Measurements from ENCODE around the gene KRTAP3-3. TPM values are rescaled to one million over a fixed set of nuclear protein-coding genes. Genes with fewer than 3 reads are reported as not detected.
"Not testable (repeated sequence)": the region's sequence is repeated elsewhere in the genome, so short reads cannot be mapped to it uniquely, and the experiment has no call there.

Gene KRTAP3-3
- total and polyA plus RNA-seq, 9 donors: not detected

GRCh38 chr17:41003926-41004325, 10.0 kb upstream of the KRTAP3-3 start:
- intact Hi-C loops (cut with DNase I): loop anchor here in 1 of 4 donors (10.0 kb wide), 1 partner anchor 1969 kb away; no protein-coding TSS in a partner anchor
- 49 to 52% (median 50%) methylated on average over 4 of the region's 4 CpGs for WGBS, 3 donors
- Histone ChIP-seq H3K4me3 (no peak overlapping the region), H3K9me3 (no peaks in the 10 kb centered on the region), H3K36me3 (no peaks in the 10 kb centered on the region), H3K4me1 (ENCODE audit: insufficient read depth) (no peaks in the 10 kb centered on the region), H3K27me3 (no peaks in the 10 kb centered on the region), H3K27ac (no peak overlapping the region)
- TF ChIP-seq CTCF (IDR thresholded peaks at IDR 0.05): no peak
- no peak for TF ChIP-seq POLR2A (IDR thresholded peaks at IDR 0.05)
- no peak for TF ChIP-seq EP300 (IDR thresholded peaks at IDR 0.05)
- no peak for DNase-seq

- WGBS, 3 donors: 58 to 61% (median 60%) methylated on average over 5 of the region's 5 CpGs
- no peaks in the 10 kb centered on the region for H3K4me1 ChIP-seq (ENCODE audit: insufficient read depth)
- no peaks in the 10 kb centered on the region for H3K9me3 ChIP-seq
- H3K27me3 ChIP-seq: no peaks in the 10 kb centered on the region
- no peaks in the 10 kb centered on the region for H3K36me3 ChIP-seq
- no peak for DNase-seq
- H3K4me3 ChIP-seq: no peak overlapping the region
- no peak overlapping the region for H3K27ac ChIP-seq
- intact Hi-C loops (cut with DNase I): loop anchor here in 1 of 4 donors (10.0 kb wide), 1 partner anchor 1968 kb away; no protein-coding TSS in a partner anchor
- TF ChIP-seq POLR2A (IDR thresholded peaks at IDR 0.05) (no peak), EP300 (IDR thresholded peaks at IDR 0.05) (no peak), CTCF (IDR thresholded peaks at IDR 0.05) (no peak)
Measured at GRCh38 chr17:41002814-41003213, 8.8 kb upstream of the KRTAP3-3 start.

- Histone ChIP-seq H3K36me3 (no peaks in the 10 kb centered on the region), H3K4me3 (no peak overlapping the region), H3K9me3 (no peaks in the 10 kb centered on the region), H3K4me1 (ENCODE audit: insufficient read depth) (no peaks in the 10 kb centered on the region), H3K27me3 (no peaks in the 10 kb centered on the region), H3K27ac (no peak overlapping the region)
- intact Hi-C loops (cut with DNase I): loop anchor here in 1 of 4 donors (10.0 kb wide), 1 partner anchor 1967 kb away; no protein-coding TSS in a partner anchor
- 85 to 91% (median 86%) methylated on average over 4 of the region's 4 CpGs for WGBS, 3 donors
- TF ChIP-seq EP300 (IDR thresholded peaks at IDR 0.05) (no peak), CTCF (IDR thresholded peaks at IDR 0.05) (no peak), POLR2A (IDR thresholded peaks at IDR 0.05) (no peak)
- DNase-seq: no peak
Measured at GRCh38 chr17:41001795-41002194, 7.8 kb upstream of the KRTAP3-3 start.

- H3K4me1 ChIP-seq (ENCODE audit: insufficient read depth); intact Hi-C loops (cut with DNase I); H3K27ac ChIP-seq; DNase-seq; H3K36me3 ChIP-seq; H3K4me3 ChIP-seq; H3K27me3 ChIP-seq; H3K9me3 ChIP-seq: not testable (repeated sequence)
- WGBS, 3 donors: 94 to 97% (median 95%) methylated on average over 6 of the region's 6 CpGs
Measured at GRCh38 chr17:40999563-40999962, 5.6 kb upstream of the KRTAP3-3 start, which contains the start of gene KRTAP3-2. Gene KRTAP3-2 (minus strand): TSS chr17:40999906. CDS start chr17:40999853, 53 bp downstream.

- Histone ChIP-seq H3K36me3 (no peaks in the 10 kb centered on the region), H3K9me3 (no peaks in the 10 kb centered on the region), H3K27ac (no peak overlapping the region), H3K4me1 (ENCODE audit: insufficient read depth) (no peaks in the 10 kb centered on the region), H3K4me3 (no peak overlapping the region), H3K27me3 (no peaks in the 10 kb centered on the region)
- DNase-seq: no peak
- no peak for TF ChIP-seq CTCF (IDR thresholded peaks at IDR 0.05)
- TF ChIP-seq POLR2A (IDR thresholded peaks at IDR 0.05): no peak
- no peak for TF ChIP-seq EP300 (IDR thresholded peaks at IDR 0.05)
- intact Hi-C loops (cut with DNase I): no loop called here
- 31 to 47% (median 43%) methylated on average over 2 of the region's 2 CpGs for WGBS, 3 donors
Measured at GRCh38 chr17:40997361-40997760, 3.4 kb upstream of the KRTAP3-3 start.
